NT2/D1 (cell line): ENCODE data around the gene ZYG11B.

Experiments
- SUZ12 ChIP-seq: IDR thresholded peaks from 2 replicates; pipeline ENCODE4 v1.6.1; 2011; ENCODE audit not compliant: insufficient read length, insufficient read depth; ENCODE audit errors: extremely low read depth
- YY1 ChIP-seq: IDR thresholded peaks from 2 replicates; pipeline ENCODE4 v1.6.1; 2011; ENCODE audit not compliant: insufficient read length, insufficient read depth
- ZNF274 ChIP-seq: IDR thresholded peaks from 2 replicates; pipeline ENCODE4 v1.6.1; 2011; ENCODE audit warnings: mild to moderate bottlenecking, low read depth, low read length

DNA sequence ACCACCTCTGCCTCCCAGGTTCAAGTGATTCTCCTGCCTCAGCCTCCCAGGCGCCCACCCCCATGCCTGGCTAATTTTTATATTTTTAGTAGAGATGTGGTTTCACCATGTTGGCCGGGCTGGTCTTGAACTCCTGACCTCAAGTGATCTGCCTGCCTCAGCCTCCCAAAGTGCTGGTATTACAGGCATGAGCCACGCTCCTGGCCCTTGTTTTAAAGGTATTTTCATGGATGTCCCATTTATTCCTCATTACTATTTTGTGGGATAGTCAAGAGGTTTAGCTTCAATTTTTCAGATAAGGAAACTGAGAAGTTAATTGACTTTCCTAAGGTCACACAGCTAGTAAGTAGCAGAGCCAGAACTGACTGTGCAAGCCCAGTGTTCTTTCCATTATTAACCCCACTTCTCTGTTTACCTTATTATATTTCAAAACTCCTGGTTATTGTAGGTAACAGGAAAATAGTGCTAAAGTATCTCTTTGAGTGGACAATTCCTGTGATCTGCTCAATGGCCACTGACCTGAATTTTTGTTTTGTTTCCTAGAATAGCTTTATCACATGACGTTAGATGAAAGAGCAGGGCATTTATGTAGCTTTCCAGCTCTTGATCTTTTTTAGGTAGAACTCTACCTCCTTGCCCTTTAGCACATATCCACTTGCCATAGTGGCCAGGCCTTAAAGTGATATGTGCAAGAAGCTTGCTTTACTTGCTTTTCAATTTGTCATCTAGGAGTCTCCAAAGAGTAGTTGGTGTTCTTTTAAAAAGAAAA is 13.6 kb downstream of the ZYG11B start:
- TF ChIP-seq ZNF274: no peak
- no peak for TF ChIP-seq YY1
- TF ChIP-seq SUZ12: no peak
